ENCODE measurements around the gene NBAS. TPM values are rescaled to one million over a fixed set of nuclear protein-coding genes. Genes with fewer than 3 reads are reported as not detected.

NBAS gene
- total RNA-seq, 1 donor from 2014 or later, result 29.7 TPM

DNA sequence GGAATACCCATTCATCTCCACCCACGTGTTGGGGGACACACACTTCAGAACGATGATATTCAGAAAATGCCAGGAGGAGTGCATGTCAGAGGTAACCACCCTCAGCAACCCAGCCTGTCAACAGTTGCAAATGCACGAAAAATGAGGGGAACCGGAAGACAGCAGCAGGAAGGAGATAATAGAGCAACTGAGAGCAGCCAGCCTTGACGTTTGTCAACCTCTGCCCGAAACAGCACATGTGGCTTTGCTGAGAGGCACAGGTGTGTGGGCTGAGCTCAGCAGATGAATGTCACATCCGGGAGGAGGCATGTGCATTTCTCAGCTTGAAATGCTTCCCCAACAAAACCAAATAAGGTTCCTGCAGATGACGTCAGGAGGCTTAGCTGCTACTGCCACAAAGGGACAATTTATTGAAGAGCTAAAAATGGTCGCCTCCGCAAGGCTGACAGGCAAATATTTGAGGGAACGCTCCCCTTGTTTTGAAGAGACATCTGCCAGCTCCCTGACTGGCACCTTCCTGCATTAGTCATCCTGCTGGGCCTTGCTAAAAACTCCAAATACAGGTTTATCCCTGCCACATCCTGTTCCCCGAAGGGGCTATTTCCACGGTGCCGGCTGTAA lies 419.0 kb downstream of the NBAS start:
- DNase-seq (ENCODE audit: low spot score), result no peak

DNA sequence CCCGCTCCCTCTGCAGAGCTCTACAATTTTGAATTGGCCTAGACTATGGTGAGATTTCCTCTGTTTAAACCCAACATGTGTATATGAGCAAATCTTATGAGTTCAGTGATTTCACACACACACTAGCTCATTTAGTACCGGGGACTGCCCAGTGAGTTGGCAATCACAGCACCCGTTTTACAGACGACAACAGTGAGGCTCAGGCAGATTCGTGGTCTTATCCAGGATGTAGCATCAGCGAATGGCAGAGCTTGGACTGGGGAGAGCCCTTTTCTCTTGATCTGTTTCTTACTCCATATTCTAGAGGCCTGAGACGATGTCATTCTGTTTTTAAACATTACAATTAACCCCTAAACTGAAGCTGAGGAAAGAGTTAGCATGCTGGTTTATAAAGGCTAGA lies 419.9 kb downstream of the NBAS start:
- no peak for DNase-seq (ENCODE audit: low spot score)

DNA sequence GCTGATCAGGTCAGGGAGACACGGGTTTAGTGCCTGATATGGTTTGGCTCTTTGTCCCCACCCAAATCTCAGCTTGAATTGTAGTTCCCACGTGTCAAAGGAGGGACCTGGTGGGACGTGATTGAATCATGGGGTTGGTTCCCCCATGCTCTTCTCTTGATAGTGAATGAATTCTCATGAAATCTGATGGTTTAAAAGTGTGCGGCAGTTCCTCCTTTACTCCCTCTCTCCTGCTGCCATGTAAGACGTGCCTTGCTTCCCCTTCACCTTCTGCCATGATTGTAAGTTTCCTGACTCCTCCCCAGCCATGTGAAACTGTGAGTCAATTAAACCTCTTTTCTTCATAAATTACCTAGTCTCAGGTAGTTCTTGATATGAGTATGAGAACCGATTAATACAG lies 424.5 kb downstream of the NBAS start:
- DNase-seq (ENCODE audit: low spot score), result no peak

DNA sequence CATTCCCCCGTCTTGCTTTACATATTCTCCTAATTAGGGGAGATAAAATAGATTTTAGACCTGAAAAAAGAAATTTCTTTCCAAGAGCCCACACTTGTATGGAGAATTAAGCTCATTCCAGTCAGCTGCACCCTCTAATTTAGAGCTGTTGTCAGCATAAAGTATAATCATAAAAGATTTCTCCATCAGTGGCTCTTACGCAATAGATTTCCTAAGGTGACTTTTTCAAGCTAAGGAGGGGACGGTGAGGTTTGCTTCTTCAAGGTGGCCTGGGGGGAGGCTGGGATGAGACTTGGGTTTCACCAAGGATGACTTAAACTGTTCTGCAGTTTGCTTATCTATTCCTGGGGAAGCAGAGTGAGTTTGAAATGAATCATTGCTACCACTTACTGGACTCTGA lies 426.2 kb downstream of the NBAS start:
- DNase-seq (ENCODE audit: low spot score), result no peak

DNA sequence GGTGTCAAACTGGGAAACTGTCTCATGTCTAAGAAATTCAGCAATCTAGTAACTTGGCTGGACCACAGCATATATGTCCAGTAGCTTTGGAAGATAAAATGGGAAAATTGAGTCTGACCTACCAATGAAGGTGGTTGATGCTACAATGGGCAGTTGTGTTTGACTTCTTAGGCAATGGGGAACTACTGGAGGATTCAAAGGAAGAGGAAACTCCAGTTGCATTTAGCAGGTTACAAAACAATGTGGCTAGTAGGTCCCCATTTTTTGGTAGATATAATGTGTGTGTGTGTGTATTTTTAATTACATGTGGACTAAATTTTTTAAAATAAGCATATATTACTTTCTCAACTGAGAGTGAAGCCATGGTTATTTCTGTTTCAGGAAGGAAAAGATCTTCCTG lies 427.7 kb downstream of the NBAS start:
- DNase-seq (ENCODE audit: low spot score), result no peak

DNA sequence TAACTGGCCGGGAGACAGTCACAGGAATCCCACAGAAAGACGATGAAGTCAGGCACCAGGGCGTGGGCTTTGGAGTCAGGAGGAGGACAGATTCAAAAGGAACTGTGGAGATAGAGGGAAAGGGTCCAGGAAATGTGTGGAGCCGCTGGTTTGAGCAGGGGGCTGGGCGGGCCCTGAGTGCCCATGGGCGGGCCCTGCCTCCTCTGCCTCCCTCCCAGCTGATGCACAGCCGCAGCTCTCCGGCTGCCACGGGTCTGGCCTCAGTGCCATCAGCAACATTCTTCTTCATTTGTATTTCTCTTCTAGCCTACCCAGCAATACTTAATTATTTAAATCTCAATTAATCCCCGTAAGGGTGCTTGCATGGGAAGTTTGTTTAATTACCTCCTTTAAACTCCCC lies 432.3 kb downstream of the NBAS start:
- DNase-seq (ENCODE audit: low spot score), result no peak

DNA sequence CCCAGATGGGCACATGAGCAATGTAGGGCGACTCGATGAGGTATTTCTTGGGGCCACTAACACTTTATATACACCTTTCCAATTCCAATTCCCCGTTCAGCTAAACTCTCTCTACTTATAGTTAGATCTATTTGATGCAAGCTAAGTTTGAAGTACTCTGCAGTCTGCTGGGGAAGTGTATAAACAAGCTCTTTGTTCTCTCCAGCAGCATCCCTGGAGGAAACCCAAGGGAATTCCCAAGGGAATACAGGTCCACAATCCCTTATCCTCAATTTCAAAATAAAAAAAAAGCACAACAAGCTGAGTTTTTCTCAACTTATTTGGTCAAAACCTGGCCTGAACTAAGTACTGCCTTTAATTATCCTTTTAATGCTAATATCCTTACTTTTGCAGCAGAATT lies 433.3 kb downstream of the NBAS start:
- DNase-seq (ENCODE audit: low spot score), result no peak

DNA sequence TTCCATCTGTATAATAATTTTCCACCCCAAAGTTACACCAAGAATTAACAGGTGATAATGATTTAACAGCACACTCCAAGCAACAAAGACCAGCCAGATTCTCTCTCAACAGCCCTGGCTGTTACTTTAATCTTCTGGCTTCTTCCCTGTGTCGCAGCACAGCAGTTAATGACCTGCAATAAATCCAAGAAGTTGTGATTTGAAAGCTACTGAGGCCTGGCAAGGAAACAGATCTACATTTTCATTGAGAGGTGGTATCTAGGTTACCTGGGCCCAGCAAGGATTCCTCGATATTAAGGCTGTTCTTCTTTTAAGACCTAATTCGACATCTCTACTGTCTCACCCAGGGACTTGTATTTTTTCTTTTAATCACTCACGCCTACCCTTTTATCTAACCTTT lies 433.8 kb downstream of the NBAS start:
- no peak for DNase-seq (ENCODE audit: low spot score)

DNA sequence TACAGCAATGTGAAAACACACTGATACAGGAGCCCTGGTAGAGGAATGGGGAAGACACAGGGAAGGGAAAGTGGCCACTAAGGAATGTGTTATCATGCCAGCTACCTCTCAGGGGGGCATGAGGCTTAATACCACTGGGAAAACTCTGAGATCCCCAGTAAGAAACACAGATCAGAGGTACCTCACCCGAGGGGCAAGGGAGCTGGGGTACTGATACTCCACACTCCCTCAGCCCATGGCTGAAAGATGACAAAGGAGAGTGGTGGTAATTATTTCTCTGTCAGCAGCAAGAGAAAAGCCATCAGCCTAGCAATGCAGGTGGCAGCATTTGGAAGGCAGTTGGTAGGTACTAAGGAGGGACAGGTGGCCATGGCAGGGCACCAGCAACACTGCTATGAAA lies 434.8 kb downstream of the NBAS start:
- DNase-seq (ENCODE audit: low spot score), result no peak

DNA sequence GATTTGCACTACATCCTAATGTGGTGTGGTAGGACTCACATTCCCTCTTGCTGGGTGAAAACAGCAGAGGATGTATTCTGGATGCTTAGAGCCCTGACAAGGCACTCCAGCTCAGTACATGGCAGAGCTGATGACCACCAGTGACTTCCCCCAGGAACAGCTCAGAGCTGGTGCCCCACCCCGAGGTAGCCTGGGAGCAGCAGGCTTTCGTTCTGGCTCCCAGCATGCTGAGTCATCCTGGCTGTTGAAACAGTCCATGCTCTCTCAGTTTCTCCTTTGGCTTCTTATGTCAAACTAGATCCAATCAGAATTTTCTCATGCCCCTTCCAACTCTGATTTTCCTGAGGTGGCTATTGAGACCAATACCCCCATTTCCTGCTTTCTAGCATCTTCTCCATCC lies 438.2 kb downstream of the NBAS start:
- no peak for DNase-seq (ENCODE audit: low spot score)

DNA sequence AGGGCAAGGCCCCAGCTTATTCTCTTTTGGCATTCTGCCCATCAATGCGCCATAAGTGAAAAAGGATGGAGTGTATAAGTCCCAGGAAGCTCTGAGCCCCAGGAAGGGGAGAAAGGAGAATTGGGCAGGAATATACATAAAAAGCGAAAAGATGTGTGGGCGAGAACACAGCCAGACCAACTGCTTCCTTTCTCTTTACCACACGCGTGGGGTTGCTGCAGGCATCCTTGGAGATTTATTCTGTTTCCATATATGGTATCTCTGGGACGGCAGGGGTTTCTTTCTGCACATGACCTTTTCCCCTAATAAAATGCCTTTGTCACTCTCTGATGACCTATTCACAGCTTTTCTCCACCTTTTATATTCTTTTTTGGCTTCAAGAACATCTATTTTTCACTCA lies 440.5 kb downstream of the NBAS start:
- DNase-seq (ENCODE audit: low spot score), result no peak

DNA sequence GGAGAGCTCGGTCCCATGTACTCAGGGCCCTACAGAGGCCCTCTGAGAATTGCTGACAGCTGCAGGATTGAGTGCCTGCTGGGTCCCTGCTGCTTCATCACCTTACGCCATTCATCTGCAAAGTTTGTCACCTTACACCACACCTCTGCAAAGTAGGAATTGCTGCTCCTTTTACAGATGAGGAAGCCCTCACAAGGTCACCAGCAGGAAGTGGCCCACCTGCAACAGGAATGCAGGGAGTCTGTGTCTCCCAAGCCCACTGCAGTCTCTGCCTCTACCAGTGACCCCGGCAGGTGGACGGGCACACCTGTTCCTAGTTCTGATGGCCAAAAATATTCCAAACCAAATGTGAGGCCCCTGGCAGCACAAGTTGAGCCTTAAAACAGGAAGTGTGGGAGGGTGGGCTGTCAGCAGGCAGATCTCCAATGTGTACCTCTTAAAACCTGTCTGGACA lies 441.4 kb downstream of the NBAS start:
- DNase-seq (ENCODE audit: low spot score), result no peak

DNA sequence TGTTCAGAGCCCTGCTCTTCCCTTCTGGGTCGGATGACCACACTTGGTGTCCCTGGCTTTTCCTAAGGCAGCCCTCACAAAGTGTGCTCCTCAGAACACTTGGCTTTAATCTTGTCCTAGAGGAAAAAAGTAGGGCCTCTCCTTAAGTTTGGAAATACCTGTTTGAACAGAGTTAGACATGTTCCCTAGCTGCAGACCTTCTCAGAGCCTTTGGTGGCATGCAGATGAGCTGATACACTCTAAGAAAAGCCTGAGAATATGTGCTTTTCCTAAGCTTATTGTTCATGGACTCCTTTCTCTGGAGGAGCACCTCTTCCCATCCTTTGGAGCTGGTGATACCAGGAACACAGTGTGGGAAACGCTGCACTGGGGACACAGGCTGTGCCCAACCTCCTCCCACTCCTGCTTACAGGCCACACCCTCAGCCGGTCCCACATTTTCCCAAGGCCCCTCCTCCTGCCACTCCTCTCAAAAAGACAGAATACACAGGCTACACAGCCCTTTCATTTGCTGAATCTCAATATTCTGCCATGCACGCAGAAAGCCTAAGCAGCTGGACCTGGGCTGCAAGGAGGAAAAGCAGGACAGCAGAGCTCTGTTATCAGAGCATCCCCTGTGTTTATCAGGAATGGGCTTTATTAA lies 443.6 kb downstream of the NBAS start:
- no peak for DNase-seq (ENCODE audit: low spot score)

Other genes with a start within 250 kb of the NBAS start
- 90.9 TPM for gene DDX1, start 30.5 kb upstream of the NBAS start, total RNA-seq

All from mesenteric fat pad (tissue), 1 donor.